Placental epithelial cell (primary cell): ENCODE results near the gene BMP5. TPM values are rescaled to one million over a fixed set of nuclear protein-coding genes. Genes with fewer than 3 reads are reported as not detected.

ENCODE experiments used
- total RNA-seq: library from RNA; depleted of rRNA; stranded (reverse); fragments of >200 nt; gene quantifications from 2 replicates; pipeline ENCODE4 v1.2.3, GENCODE V29; 2012

BMP5 gene
- total RNA-seq: not detected in 2 replicates

DNA sequence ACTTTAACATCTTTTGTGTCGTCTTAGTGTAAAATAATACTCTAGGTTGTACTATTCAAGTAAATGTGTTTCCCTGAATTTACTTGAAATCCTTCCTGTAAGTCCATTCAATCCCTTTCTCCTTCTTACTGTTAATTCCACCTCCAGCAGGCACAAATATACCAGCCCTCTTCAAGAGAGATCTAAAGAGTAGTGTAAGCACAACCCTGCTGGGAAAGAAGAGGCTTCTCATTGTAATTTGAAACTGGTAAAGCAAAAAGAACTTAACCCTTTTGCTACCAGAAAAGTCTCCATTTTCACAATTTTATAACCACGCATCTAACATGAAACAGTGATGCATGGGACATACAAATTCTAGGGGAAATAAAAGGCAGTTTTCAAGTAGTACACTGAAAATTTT lies at the start of gene BMP5:
Gene BMP5 (minus strand): TSS at position 191 of the 400 bp plus-strand sequence. CDS start 725 bp downstream, outside the sequence.

